ENCODE results near the gene CDH7.
A peak's percentile ranks its signal among the peaks of the same experiment; 100 is the strongest.

The CDH7 gene, protein sequence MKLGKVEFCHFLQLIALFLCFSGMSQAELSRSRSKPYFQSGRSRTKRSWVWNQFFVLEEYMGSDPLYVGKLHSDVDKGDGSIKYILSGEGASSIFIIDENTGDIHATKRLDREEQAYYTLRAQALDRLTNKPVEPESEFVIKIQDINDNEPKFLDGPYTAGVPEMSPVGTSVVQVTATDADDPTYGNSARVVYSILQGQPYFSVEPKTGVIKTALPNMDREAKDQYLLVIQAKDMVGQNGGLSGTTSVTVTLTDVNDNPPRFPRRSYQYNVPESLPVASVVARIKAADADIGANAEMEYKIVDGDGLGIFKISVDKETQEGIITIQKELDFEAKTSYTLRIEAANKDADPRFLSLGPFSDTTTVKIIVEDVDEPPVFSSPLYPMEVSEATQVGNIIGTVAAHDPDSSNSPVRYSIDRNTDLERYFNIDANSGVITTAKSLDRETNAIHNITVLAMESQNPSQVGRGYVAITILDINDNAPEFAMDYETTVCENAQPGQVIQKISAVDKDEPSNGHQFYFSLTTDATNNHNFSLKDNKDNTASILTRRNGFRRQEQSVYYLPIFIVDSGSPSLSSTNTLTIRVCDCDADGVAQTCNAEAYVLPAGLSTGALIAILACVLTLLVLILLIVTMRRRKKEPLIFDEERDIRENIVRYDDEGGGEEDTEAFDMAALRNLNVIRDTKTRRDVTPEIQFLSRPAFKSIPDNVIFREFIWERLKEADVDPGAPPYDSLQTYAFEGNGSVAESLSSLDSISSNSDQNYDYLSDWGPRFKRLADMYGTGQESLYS

DNA sequence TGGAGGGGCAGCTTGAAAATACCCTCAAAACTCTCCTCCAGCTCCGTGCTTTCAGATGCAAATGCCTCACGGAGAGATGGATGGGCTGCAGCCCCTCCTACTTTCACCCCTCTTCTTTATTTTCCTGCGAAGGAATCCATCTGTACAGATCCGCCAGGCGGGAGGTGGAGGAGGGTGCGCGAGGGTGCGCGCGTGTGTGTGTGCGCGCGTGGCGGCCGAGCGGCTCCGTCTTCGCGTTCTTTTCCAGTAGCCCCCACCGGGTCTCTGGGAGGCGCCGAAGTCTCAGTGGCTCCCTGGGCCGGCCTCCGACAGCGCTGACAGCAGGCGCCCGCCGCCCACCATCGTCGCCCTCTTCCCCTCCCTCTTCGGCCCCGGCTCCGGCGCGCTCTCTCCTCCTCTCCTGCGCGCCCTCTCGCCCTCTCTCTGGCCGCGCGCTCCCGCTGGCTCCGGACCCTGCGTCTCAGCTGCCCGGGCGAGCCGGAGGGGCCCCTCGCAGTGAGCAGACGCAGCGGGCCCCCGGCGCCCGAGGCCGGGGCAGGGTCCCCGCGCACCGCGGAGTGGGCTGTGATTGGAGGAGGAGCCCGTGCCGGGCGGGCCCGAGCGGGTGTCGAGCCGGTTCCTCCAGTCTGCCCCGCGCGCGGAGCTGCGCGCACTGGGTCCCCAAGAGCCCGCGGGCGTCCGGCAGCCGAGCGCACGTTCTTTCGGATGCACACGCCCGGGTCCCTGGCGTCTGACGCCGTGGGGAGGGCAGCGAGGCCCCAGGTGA is at the start of gene CDH7:
CDH7 (plus strand) TSS at position 624 of the 766 bp plus-strand sequence. CDS start 11,831 bp downstream, outside the sequence.
- TF ChIP-seq MAX (IDR thresholded peaks at IDR 0.05) (no peak), YY1 (IDR thresholded peaks at IDR 0.05; ENCODE audit: low read depth) (no peak), NFIC (IDR thresholded peaks at IDR 0.05) (no peak), ZBTB7A (IDR thresholded peaks at IDR 0.05; ENCODE audit: low read depth) (0 out of 2 replicates have a peak, but pooled peaks have one; percentile 22), TCF12 (IDR thresholded peaks at IDR 0.05; ENCODE audit: low read depth) (no peak), RAD21 (IDR thresholded peaks at IDR 0.05; ENCODE audit: low read depth) (no peak), TAF1 (IDR thresholded peaks at IDR 0.05; ENCODE audit: low read depth) (no peak), FOXM1 (IDR thresholded peaks at IDR 0.05; ENCODE audit: borderline replicate concordance, low read depth) (no peak)
- TF ChIP-seq, protein P1, sequence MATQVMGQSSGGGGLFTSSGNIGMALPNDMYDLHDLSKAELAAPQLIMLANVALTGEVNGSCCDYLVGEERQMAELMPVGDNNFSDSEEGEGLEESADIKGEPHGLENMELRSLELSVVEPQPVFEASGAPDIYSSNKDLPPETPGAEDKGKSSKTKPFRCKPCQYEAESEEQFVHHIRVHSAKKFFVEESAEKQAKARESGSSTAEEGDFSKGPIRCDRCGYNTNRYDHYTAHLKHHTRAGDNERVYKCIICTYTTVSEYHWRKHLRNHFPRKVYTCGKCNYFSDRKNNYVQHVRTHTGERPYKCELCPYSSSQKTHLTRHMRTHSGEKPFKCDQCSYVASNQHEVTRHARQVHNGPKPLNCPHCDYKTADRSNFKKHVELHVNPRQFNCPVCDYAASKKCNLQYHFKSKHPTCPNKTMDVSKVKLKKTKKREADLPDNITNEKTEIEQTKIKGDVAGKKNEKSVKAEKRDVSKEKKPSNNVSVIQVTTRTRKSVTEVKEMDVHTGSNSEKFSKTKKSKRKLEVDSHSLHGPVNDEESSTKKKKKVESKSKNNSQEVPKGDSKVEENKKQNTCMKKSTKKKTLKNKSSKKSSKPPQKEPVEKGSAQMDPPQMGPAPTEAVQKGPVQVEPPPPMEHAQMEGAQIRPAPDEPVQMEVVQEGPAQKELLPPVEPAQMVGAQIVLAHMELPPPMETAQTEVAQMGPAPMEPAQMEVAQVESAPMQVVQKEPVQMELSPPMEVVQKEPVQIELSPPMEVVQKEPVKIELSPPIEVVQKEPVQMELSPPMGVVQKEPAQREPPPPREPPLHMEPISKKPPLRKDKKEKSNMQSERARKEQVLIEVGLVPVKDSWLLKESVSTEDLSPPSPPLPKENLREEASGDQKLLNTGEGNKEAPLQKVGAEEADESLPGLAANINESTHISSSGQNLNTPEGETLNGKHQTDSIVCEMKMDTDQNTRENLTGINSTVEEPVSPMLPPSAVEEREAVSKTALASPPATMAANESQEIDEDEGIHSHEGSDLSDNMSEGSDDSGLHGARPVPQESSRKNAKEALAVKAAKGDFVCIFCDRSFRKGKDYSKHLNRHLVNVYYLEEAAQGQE (IDR thresholded peaks at IDR 0.05; ENCODE audit: low read depth), result no peak

DNA sequence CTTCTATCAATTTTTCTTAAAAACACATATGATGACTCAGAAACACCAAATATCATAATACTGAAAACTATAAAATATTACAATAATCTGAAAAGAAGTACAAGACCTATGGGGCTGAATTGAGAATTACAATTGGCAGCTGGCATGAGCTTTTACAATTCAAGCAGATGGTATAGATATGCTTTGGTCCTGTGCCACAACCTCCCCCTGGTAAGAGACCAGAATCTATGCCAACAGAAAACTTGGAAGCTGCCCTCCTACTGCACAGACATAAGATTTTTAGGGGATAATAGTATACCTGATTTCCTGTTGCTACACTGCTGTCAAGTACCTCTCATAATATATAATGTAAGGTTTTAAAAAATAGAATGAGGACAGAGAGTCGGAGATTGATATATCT is 46.8 kb upstream of the CDH7 start:
- TF ChIP-seq MAX (IDR thresholded peaks at IDR 0.05) (no peak), CEBPB (IDR thresholded peaks at IDR 0.05) (no peak), EP300 (IDR thresholded peaks at IDR 0.05; ENCODE audit: borderline replicate concordance) (no peak), TEAD4 (IDR thresholded peaks at IDR 0.05) (no peak), CREB1 (IDR thresholded peaks at IDR 0.05; ENCODE audit: low read depth) (no peak), TCF12 (IDR thresholded peaks at IDR 0.05; ENCODE audit: low read depth) (no peak), ZBTB7A (IDR thresholded peaks at IDR 0.05; ENCODE audit: low read depth) (no peak), NFIC (IDR thresholded peaks at IDR 0.05) (no peak), EGR1 (IDR thresholded peaks at IDR 0.05) (no peak), RAD21 (IDR thresholded peaks at IDR 0.05; ENCODE audit: low read depth) (no peak), TAF1 (IDR thresholded peaks at IDR 0.05; ENCODE audit: low read depth) (no peak), FOXM1 (IDR thresholded peaks at IDR 0.05; ENCODE audit: borderline replicate concordance, low read depth) (no peak), YY1 (IDR thresholded peaks at IDR 0.05; ENCODE audit: low read depth) (no peak)
- TF ChIP-seq, protein P2, sequence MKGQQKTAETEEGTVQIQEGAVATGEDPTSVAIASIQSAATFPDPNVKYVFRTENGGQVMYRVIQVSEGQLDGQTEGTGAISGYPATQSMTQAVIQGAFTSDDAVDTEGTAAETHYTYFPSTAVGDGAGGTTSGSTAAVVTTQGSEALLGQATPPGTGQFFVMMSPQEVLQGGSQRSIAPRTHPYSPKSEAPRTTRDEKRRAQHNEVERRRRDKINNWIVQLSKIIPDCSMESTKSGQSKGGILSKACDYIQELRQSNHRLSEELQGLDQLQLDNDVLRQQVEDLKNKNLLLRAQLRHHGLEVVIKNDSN (IDR thresholded peaks at IDR 0.05), result no peak
- TF ChIP-seq, protein P1 (IDR thresholded peaks at IDR 0.05; ENCODE audit: low read depth), result no peak

GRCh38 chr18:65706646-65707045 is 44.2 kb upstream of the CDH7 start:
- no peak for TF ChIP-seq CEBPB (IDR thresholded peaks at IDR 0.05)
- no peak for TF ChIP-seq EP300 (IDR thresholded peaks at IDR 0.05; ENCODE audit: borderline replicate concordance)
- TF ChIP-seq, protein P2 (IDR thresholded peaks at IDR 0.05), result no peak
- TF ChIP-seq, protein P1 (IDR thresholded peaks at IDR 0.05; ENCODE audit: low read depth), result no peak
- no peak for TF ChIP-seq FOXM1 (IDR thresholded peaks at IDR 0.05; ENCODE audit: borderline replicate concordance, low read depth)
- TF ChIP-seq ZBTB7A (IDR thresholded peaks at IDR 0.05; ENCODE audit: low read depth), result no peak
- no peak for TF ChIP-seq MAX (IDR thresholded peaks at IDR 0.05)
- TF ChIP-seq TAF1 (IDR thresholded peaks at IDR 0.05; ENCODE audit: low read depth), result no peak
- no peak for TF ChIP-seq EGR1 (IDR thresholded peaks at IDR 0.05)
- TF ChIP-seq CREB1 (IDR thresholded peaks at IDR 0.05; ENCODE audit: low read depth), result no peak

All from Ishikawa (cell line).